ENCODE results near the gene KLHDC7B.

- no peak for TF ChIP-seq EZH2 (IDR thresholded peaks at IDR 0.05; ENCODE audit: low read length, unreplicated experiment)
- no peak for TF ChIP-seq CTCF (conservative IDR thresholded peaks at IDR 0.05; ENCODE audit: low read depth, low read length)
These were observed 37.5 kb upstream of the KLHDC7B start, which contains the start of gene NCAPH2 for GRCh38 chr22:50507991-50508884.
